ENCODE measurements around the gene IYD.

IYD gene, protein sequence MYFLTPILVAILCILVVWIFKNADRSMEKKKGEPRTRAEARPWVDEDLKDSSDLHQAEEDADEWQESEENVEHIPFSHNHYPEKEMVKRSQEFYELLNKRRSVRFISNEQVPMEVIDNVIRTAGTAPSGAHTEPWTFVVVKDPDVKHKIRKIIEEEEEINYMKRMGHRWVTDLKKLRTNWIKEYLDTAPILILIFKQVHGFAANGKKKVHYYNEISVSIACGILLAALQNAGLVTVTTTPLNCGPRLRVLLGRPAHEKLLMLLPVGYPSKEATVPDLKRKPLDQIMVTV

DNA sequence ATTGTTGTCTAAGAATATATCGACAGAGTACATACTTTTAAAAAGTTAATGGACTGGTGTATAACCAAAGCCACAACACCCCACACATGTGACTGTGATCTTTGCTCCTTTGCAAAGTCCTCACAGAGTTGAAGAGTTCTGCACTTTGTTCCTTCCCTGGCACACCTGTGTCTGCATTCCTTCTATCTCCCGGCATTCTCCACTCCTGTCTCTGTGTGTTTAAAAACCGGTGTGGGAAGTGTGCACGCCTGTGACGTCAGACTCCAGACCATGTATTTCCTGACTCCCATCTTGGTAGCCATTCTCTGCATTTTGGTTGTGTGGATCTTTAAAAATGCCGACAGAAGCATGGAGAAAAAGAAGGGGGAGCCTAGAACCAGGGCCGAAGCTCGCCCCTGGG, at the start of gene IYD:
Gene IYD (plus strand): TSS at position 251 of the 400 bp plus-strand sequence. CDS start 20 bp downstream, at position 271.
- DNase-seq, result no peak

DNA sequence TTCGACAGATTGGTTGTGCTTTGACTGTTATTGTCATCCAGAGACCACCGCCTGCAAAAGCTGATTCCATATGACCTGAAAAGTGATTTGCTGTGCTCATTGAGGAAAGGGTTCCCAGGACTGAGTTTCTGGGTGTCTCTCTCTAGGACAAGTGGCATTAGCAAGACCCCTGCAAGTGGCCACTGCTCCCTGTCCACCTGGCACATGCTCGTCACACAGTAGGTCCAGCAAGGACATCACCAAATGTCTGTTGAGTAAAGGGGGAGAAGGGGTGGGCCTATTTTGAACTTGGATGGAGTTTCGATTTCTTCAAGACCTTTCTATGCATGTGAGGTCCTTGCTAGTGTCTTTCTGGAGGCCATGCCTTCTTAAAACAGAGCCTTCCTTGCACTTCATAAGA, 48.9 kb upstream of the IYD start:
- TF ChIP-seq, protein P1, sequence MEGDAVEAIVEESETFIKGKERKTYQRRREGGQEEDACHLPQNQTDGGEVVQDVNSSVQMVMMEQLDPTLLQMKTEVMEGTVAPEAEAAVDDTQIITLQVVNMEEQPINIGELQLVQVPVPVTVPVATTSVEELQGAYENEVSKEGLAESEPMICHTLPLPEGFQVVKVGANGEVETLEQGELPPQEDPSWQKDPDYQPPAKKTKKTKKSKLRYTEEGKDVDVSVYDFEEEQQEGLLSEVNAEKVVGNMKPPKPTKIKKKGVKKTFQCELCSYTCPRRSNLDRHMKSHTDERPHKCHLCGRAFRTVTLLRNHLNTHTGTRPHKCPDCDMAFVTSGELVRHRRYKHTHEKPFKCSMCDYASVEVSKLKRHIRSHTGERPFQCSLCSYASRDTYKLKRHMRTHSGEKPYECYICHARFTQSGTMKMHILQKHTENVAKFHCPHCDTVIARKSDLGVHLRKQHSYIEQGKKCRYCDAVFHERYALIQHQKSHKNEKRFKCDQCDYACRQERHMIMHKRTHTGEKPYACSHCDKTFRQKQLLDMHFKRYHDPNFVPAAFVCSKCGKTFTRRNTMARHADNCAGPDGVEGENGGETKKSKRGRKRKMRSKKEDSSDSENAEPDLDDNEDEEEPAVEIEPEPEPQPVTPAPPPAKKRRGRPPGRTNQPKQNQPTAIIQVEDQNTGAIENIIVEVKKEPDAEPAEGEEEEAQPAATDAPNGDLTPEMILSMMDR (IDR thresholded peaks at IDR 0.05; ENCODE audit: low read depth, low read length), result no peak
- no peak for DNase-seq
- no peaks in the 10 kb centered on the region for H3K9me3 ChIP-seq (ENCODE audit: severe bottlenecking)
- H3K27ac ChIP-seq, result no peak overlapping the region
- H3K27me3 ChIP-seq (ENCODE audit: insufficient read depth, low read depth, severe bottlenecking), result no peaks in the 10 kb centered on the region
- H3K4me3 ChIP-seq (ENCODE audit: low read depth, low read length), result no peak overlapping the region
- H3K36me3 ChIP-seq, result no peaks in the 10 kb centered on the region

More for the DNA sequence above, at the start of gene IYD:
- no peak within 1 kb of the TSS for H3K27ac ChIP-seq
- H3K9me3 ChIP-seq (ENCODE audit: severe bottlenecking), result no peaks in the 10 kb centered on the region
- H3K4me3 ChIP-seq (ENCODE audit: low read depth, low read length), result no peak within 1 kb of the TSS
- TF ChIP-seq, protein P1 (IDR thresholded peaks at IDR 0.05; ENCODE audit: low read depth, low read length), result no peak
- H3K27me3 ChIP-seq (ENCODE audit: insufficient read depth, low read depth, severe bottlenecking), result no peaks in the 10 kb centered on the region
- no peaks in the 10 kb centered on the region for H3K36me3 ChIP-seq

DNA sequence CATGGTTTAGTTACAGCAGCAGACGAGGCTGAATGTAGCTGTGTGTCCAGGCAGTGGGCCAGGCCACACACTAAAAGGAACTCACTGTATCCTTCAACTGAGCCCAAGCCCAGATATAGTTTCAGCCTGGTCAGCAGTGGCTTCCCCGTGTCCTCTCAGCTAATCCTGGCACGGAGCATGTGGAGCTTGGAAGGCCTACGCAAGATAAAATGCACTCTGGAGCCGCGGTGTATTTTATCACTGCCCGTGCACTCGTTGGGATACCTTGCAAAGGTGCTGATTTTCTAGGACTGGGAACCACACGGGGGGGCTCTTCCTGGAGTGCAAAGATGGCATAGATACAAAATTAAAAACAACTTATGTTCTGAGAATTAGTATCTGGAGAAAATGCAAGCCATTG, 48.4 kb upstream of the IYD start:
- TF ChIP-seq, protein P1 (IDR thresholded peaks at IDR 0.05; ENCODE audit: low read depth, low read length), result no peak
- no peaks in the 10 kb centered on the region for H3K27me3 ChIP-seq (ENCODE audit: insufficient read depth, low read depth, severe bottlenecking)
- no peaks in the 10 kb centered on the region for H3K36me3 ChIP-seq
- no peak overlapping the region for H3K27ac ChIP-seq
- no peak overlapping the region for H3K4me3 ChIP-seq (ENCODE audit: low read depth, low read length)
- no peak for DNase-seq
- no peaks in the 10 kb centered on the region for H3K9me3 ChIP-seq (ENCODE audit: severe bottlenecking)

DNA sequence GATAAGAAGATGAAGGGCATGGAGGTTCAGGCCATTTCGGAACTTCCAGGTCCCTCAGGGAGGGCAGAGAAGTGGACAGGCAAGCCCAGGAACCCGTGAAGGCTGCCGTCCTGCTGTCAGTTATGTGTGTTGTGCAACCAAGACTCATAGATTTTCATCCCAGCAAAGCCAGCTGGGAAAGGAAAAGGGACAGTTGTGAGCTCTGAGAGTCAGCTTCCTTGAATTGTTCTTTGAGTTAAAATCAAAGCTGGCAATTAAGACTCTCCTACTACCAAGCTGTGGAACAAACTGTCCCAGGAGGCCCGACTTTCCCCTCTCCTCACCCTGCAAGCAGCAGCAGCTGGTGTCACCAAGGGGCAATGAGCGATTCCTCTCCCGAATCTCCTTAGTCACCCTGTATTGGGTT, 46.3 kb upstream of the IYD start:
- H3K4me3 ChIP-seq (ENCODE audit: low read depth, low read length), result no peak overlapping the region
- H3K27me3 ChIP-seq (ENCODE audit: insufficient read depth, low read depth, severe bottlenecking), result no peaks in the 10 kb centered on the region
- DNase-seq, result no peak
- no peaks in the 10 kb centered on the region for H3K9me3 ChIP-seq (ENCODE audit: severe bottlenecking)
- TF ChIP-seq, protein P1 (IDR thresholded peaks at IDR 0.05; ENCODE audit: low read depth, low read length), result no peak
- H3K36me3 ChIP-seq, result no peaks in the 10 kb centered on the region
- no peak overlapping the region for H3K27ac ChIP-seq

DNA sequence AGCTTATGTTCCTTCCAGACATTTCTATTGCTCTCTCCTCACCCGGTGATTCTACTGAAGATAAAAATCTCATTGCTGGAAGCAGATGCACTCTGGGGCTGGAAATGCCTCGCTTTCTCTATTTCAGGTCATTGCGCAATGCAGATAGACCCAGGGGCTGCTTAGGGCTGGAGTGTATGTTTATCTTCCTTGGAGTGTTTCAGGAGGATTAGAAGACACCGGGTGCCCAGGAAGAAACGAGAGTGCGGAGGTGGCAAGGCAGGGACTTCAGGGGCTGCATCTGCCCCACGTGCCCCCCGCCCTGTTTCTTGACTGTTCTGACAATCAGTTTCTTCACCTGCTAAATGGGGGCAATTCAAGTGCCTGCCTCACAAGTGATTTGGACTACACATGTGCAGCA, 45.6 kb upstream of the IYD start:
- Histone ChIP-seq H3K4me3 (ENCODE audit: low read depth, low read length) (no peak overlapping the region), H3K27ac (no peak overlapping the region), H3K36me3 (no peaks in the 10 kb centered on the region), H3K27me3 (ENCODE audit: insufficient read depth, low read depth, severe bottlenecking) (no peaks in the 10 kb centered on the region), H3K9me3 (ENCODE audit: severe bottlenecking) (no peaks in the 10 kb centered on the region)
- TF ChIP-seq, protein P1 (IDR thresholded peaks at IDR 0.05; ENCODE audit: low read depth, low read length), result no peak
- DNase-seq, result no peak

DNA sequence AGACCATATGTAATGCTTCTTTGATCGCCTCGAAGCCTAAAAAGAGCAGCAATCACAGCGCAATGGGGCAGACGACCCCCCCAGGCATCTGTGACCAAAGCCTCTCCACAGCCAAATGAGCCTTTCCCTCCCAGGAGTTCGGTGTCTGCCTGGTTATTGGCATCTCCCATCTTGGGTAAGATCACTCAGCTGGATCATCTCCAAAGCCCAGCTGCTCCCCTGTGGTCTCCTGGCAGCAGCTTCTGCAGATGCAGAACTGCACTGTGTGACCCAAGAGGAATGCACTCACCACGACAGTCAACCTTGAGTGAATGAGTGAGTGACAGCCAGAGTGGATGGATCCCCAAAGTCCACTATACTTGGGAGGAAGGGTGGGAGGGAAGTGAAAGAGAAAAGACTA, 44.8 kb upstream of the IYD start:
- no peak overlapping the region for H3K27ac ChIP-seq
- no peak for DNase-seq
- TF ChIP-seq, protein P1 (IDR thresholded peaks at IDR 0.05; ENCODE audit: low read depth, low read length), result no peak
- no peaks in the 10 kb centered on the region for H3K9me3 ChIP-seq (ENCODE audit: severe bottlenecking)
- no peak overlapping the region for H3K4me3 ChIP-seq (ENCODE audit: low read depth, low read length)
- H3K27me3 ChIP-seq (ENCODE audit: insufficient read depth, low read depth, severe bottlenecking), result no peaks in the 10 kb centered on the region
- no peaks in the 10 kb centered on the region for H3K36me3 ChIP-seq

Data from WERI-Rb-1 (cell line).